T-helper 1 cell treated with Interleukin-12 subunit alpha and Interleukin-12 subunit beta and Interleukin-4 antibody, amounts not matched to agents 30 μg/mL and 1 μg/mL, for 36 hours (primary cell): ENCODE results near the gene BBS1.
"Not testable (repeated sequence)": the region's sequence is repeated elsewhere in the genome, so short reads cannot be mapped to it uniquely, and the experiment has no call there.

Source experiments
- H3K27ac Mint-ChIP-seq: one replicate; pipeline ENCODE4 v1.8.0; 2021; ENCODE audit warnings: mild to moderate bottlenecking, mixed read lengths
- H3K27me3 Mint-ChIP-seq: one replicate; pipeline ENCODE4 v1.8.0; 2021; ENCODE audit warnings: low read depth, mixed read lengths
- H3K36me3 Mint-ChIP-seq: one replicate; pipeline ENCODE4 v1.8.0; 2021; ENCODE audit warnings: low read depth, mixed read lengths
- H3K4me1 Mint-ChIP-seq: one replicate; pipeline ENCODE4 v1.8.0; 2021; ENCODE audit warnings: low read depth, mixed read lengths
- H3K4me3 Mint-ChIP-seq: one replicate; pipeline ENCODE4 v1.8.0; 2021; ENCODE audit warnings: mild to moderate bottlenecking, moderate library complexity, mixed read lengths
- H3K9me3 Mint-ChIP-seq: one replicate; pipeline ENCODE4 v1.8.0; 2021; ENCODE audit warnings: mixed read lengths

Gene BBS1

DNA sequence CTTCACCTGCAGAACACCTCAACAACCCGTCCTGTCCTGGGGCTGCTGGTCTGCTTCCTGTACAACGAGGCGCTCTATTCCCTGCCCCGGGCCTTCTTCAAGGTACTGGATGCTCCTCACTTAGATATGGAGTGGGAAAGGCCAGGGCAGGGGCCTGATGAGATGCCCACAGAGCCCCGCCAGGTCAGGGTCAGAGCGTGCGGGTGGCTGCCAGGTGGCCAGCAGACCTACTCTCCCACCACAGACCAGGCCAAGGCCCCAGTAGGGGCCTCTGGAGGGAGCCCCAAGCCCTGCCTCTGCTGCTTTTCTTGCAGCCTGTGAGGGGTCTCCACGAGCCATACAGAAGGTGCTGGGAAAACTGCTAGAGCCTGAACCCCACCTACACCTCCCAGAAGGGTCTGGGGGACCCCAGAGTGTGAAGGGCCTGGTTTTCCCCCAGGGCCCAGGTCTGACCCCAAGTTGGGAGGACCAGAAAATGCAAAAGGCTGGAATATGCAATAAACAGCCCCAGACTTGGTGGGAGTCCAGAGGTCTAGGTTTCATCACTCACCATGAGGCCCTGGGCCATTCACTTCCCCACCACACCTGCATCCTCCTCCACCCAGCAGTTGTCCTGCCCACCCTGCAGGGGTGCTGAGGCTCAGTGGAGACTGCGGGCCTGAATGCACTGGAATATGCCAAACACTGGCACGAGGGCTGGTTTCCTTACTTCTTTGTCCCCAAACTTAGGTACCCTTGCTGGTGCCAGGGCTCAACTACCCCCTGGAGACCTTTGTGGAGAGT is 20.7 kb downstream of the BBS1 start:
- H3K36me3 Mint-ChIP-seq = peaks cover 7% of the 10 kb centered on the region
- H3K27me3 Mint-ChIP-seq = no peaks in the 10 kb centered on the region
- H3K27ac Mint-ChIP-seq = no peak overlapping the region
- no peak overlapping the region for H3K4me3 Mint-ChIP-seq
- peaks cover 6% of the 10 kb centered on the region for H3K4me1 Mint-ChIP-seq
- H3K9me3 Mint-ChIP-seq = no peaks in the 10 kb centered on the region

- Mint-ChIP-seq H3K4me1 (peaks cover 6% of the 10 kb centered on the region), H3K27me3 (no peaks in the 10 kb centered on the region), H3K36me3 (peaks cover 8% of the 10 kb centered on the region), H3K9me3 (no peaks in the 10 kb centered on the region), H3K27ac (no peak overlapping the region), H3K4me3 (no peak overlapping the region)
Measured at GRCh38 chr11:66531841-66532240, 21.4 kb downstream of the BBS1 start.

GRCh38 chr11:66532784-66533183 is 22.3 kb downstream of the BBS1 start:
- Mint-ChIP-seq H3K27me3 (no peaks in the 10 kb centered on the region), H3K9me3 (no peaks in the 10 kb centered on the region), H3K36me3 (peaks cover 8% of the 10 kb centered on the region), H3K4me3 (no peak overlapping the region), H3K4me1 (peaks cover 6% of the 10 kb centered on the region), H3K27ac (no peak overlapping the region)

GRCh38 chr11:66539170-66539869 is 28.9 kb downstream of the BBS1 start:
- Mint-ChIP-seq H3K4me3 (no peak overlapping the region), H3K4me1 (peaks cover 17% of the 10 kb centered on the region), H3K27me3 (no peaks in the 10 kb centered on the region), H3K9me3 (no peaks in the 10 kb centered on the region), H3K36me3 (peaks cover 21% of the 10 kb centered on the region), H3K27ac (no peak overlapping the region)

DNA sequence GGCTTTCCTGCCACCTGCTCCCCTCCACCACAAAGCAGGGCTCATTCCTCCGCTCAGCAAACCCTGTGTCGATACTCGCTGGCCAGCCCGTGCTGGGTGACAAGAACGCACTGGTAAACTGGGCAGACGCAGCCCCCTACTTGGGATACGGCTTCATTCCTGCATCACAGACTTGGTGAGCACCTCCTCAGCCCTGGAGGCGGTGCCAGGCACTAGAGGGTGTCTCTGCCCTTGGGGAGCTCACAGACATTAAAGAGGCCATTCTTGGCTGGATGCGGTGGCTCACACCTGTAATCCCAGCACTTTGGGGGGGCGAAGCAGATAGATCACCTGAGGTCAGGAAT is 29.4 kb downstream of the BBS1 start:
- no peaks in the 10 kb centered on the region for H3K27me3 Mint-ChIP-seq
- no peak overlapping the region for H3K4me3 Mint-ChIP-seq
- H3K27ac Mint-ChIP-seq = no peak overlapping the region
- H3K4me1 Mint-ChIP-seq = peaks cover 19% of the 10 kb centered on the region
- H3K36me3 Mint-ChIP-seq = peaks cover 22% of the 10 kb centered on the region
- H3K9me3 Mint-ChIP-seq = no peaks in the 10 kb centered on the region

DNA sequence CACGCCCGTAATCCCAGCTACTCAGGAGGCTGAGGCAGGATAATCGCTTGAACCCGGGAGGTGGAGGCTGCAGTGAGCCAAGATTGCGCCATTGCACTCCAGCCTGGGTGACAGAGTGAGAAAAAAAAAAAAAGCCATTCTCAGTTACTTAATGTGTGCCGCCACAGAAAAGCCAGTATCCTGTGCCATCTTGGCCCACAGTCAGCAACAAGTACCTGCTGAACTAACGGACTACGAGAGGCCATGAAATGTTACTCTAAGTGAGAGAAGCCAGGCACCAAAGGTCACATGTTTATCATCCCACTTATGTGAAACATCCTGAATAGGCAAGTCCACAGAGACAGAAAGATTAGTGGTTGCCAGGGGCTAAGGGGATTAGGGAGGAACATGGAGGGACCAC is 30.2 kb downstream of the BBS1 start:
- H3K27me3 Mint-ChIP-seq, H3K9me3 Mint-ChIP-seq, H3K27ac Mint-ChIP-seq, H3K4me3 Mint-ChIP-seq: not testable (repeated sequence)
- Mint-ChIP-seq H3K36me3 (peaks cover 20% of the 10 kb centered on the region), H3K4me1 (peaks cover 22% of the 10 kb centered on the region)

DNA sequence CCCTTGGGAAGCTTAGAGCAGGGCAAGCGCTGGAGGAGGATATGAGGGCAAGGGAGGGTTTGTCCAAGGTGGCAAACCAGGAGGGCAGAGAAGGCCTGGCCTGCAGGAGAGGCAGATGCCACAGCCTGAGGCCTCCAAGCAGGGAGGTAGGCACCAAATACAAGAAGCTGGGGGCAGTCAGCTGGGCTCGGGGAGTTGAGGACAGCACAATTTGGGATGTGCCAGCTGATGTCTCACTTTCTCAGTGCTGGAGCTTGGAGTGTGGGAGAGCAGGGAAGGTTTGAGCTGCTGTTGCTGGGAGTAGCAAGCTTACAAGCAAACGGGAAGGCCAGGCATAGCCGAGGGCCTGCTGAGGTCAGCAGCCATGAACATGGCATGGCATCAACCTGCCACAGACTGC is 31.5 kb downstream of the BBS1 start:
- Mint-ChIP-seq H3K4me1 (peaks cover 22% of the 10 kb centered on the region), H3K27me3 (no peaks in the 10 kb centered on the region), H3K27ac (no peak overlapping the region), H3K36me3 (peaks cover 16% of the 10 kb centered on the region), H3K4me3 (no peak overlapping the region), H3K9me3 (no peaks in the 10 kb centered on the region)

GRCh38 chr11:66542362-66542761 is 31.9 kb downstream of the BBS1 start:
- peak overlapping the region; percentile 29 for H3K27ac Mint-ChIP-seq
- no peaks in the 10 kb centered on the region for H3K27me3 Mint-ChIP-seq
- H3K4me3 Mint-ChIP-seq = no peak overlapping the region
- peaks cover 16% of the 10 kb centered on the region for H3K36me3 Mint-ChIP-seq
- no peaks in the 10 kb centered on the region for H3K9me3 Mint-ChIP-seq
- H3K4me1 Mint-ChIP-seq = peaks cover 22% of the 10 kb centered on the region

GRCh38 chr11:66543263-66544107 is 33.0 kb downstream of the BBS1 start:
- Mint-ChIP-seq H3K27ac (peak overlapping the region; percentile 73), H3K36me3 (peaks cover 15% of the 10 kb centered on the region), H3K9me3 (no peaks in the 10 kb centered on the region), H3K4me1 (peaks cover 22% of the 10 kb centered on the region), H3K4me3 (peak overlapping the region; percentile 73), H3K27me3 (peaks cover 2% of the 10 kb centered on the region)

DNA sequence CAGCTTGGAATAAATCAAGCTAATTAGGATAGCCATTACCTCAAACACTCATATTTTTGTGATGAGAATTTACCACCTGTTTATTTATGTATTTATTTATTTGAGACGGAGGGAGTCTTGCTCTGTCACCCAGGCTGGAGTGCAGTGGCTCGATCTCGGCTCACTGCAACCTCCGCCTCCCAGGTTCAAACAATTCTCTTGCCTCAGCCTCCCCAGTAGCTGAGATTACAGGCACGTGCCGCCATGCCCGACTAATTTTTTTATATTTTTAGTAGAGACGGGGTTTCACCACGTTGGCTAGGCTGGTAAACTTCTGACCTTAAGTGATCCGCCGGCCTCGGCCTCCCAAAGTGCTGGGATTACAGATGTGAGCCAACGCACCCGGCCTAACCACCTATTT is 34.5 kb downstream of the BBS1 start:
- Mint-ChIP-seq H3K27ac (peak overlapping the region; percentile 67), H3K4me3 (peak overlapping the region; percentile 90), H3K4me1 (peaks cover 22% of the 10 kb centered on the region), H3K27me3 (peaks cover 10% of the 10 kb centered on the region)
- H3K9me3 Mint-ChIP-seq, H3K36me3 Mint-ChIP-seq: not testable (repeated sequence)

- Mint-ChIP-seq H3K4me3 (peak within 1 kb of the TSS; percentile 90), H3K4me1 (peaks cover 22% of the 10 kb centered on the region), H3K27me3 (peaks cover 10% of the 10 kb centered on the region), H3K27ac (peak within 1 kb of the TSS; percentile 67), H3K36me3 (peaks cover 10% of the 10 kb centered on the region), H3K9me3 (no peaks in the 10 kb centered on the region)
Measured at GRCh38 chr11:66545701-66546367, 35.4 kb downstream of the BBS1 start, which contains the start of gene ZDHHC24. TSS of gene ZDHHC24 (minus strand) at chr11:66546048. CDS start at chr11:66546003, 45 bp downstream.

DNA sequence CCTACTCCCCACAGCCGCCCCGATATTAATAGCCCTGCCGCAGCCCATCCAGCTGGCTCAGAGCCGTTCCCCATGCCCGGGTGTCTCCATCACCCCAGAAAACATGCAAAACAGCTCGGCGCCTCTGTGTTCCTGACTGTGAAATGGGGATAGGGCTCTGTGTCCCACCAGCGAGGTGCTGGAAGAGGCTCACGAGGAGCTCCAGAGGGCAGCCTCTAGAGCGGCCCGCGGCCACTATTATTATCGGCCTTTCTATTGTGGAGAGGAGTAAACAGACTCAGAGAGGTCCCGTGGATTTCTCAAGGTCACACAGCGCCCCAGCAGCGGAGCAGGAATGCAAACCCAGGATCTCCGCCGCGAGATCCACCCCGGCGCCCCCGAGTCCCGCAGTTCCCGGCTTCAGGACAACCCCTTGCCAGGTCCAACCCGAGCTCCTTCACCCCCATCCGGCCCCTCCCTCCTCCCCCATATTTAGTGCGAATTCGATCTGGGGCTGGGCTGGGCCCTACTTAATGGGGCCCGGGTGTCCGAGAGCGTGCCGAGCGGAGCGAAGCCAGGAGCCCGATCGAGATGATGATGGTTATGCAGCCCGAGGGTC is 36.0 kb downstream of the BBS1 start, which contains the start of gene ACTN3:
Gene ACTN3 (plus strand): TSS at position 536 of the 598 bp plus-strand sequence. CDS start 35 bp downstream, at position 571.
- Mint-ChIP-seq H3K9me3 (no peaks in the 10 kb centered on the region), H3K27ac (peak within 1 kb of the TSS; percentile 58), H3K36me3 (peaks cover 10% of the 10 kb centered on the region), H3K4me3 (peak within 1 kb of the TSS; percentile 83), H3K27me3 (peaks cover 10% of the 10 kb centered on the region), H3K4me1 (peaks cover 22% of the 10 kb centered on the region)

- Mint-ChIP-seq H3K27ac (no peak overlapping the region), H3K9me3 (no peaks in the 10 kb centered on the region), H3K36me3 (peaks cover 9% of the 10 kb centered on the region), H3K4me1 (peaks cover 21% of the 10 kb centered on the region), H3K4me3 (peak overlapping the region; percentile 83), H3K27me3 (peaks cover 10% of the 10 kb centered on the region)
Measured at GRCh38 chr11:66546966-66547661, 36.7 kb downstream of the BBS1 start.
